SK-N-SH (cell line): Measurements from ENCODE around the gene NTM. TPM values are rescaled to one million over a fixed set of nuclear protein-coding genes. Genes with fewer than 3 reads are reported as not detected.

Experiments
- CTCF ChIA-PET: fragments of 300-600, 350-600 bp; formaldehyde crosslinking; extraction: SDS; loops from one replicate; lab custom pipeline; 2021; lab: Yijun Ruan, JAX
- POLR2A ChIA-PET: fragments of 350-600 bp; sonication (Branson Sonifier 250); formaldehyde crosslinking; extraction: SDS; loops from one replicate; lab custom pipeline; 2020; ENCODE audit warnings: antibody characterized with exemption, inconsistent platforms; lab: Yijun Ruan, JAX
- DNase-seq: peaks from one replicate; pipeline ENCODE4 v3.0.0; 2012
- H2AFZ ChIP-seq: fragments of 200-600 bp; sonication (generic); 2 replicates; pipeline ENCODE4 v1.8.1; 2016; ENCODE audit warnings: antibody characterized with exemption, mild to moderate bottlenecking, low read depth
- H3F3A ChIP-seq: fragments of 200-600 bp; sonication (generic); replicated peaks from 2 replicates; pipeline ENCODE3; 2016; ENCODE audit warnings: antibody characterized with exemption, mild to moderate bottlenecking; ENCODE audit not compliant: insufficient read depth
- H3K27ac ChIP-seq, 2 experiments: fragments of 200-500 bp in 1 of 2; fragments of 200-600 bp in 1 of 2; sonication (Bioruptor generic) in 1 of 2; sonication (generic), shearing (Covaris generic) in 1 of 2; 2 replicates each; pipeline versions ENCODE4 v1.5.1 to v1.6.1; 2014 to 2016; ENCODE audit warnings: low read depth in 2 of 2, inconsistent platforms in 1 of 2, low read length in 1 of 2, mild to moderate bottlenecking in 1 of 2, mixed read lengths in 1 of 2
- H3K27me3 ChIP-seq: fragments of 200-600 bp; sonication (generic), shearing (Covaris generic); 2 replicates; pipeline ENCODE4 v1.6.1; 2016; ENCODE audit warnings: mixed run types; ENCODE audit not compliant: insufficient read depth
- H3K36me3 ChIP-seq, 2 experiments: fragments of 200-500 bp in 1 of 2; fragments of 200-600 bp in 1 of 2; sonication (Bioruptor generic) in 1 of 2; sonication (generic) in 1 of 2; replicated peaks in 1 of 2; 2 replicates each; pipeline versions ENCODE3 to v1.5.1; 2014 to 2016; ENCODE audit warnings: low read length in 1 of 2, mild to moderate bottlenecking in 1 of 2; ENCODE audit not compliant: insufficient read depth in 2 of 2, control insufficient read depth in 1 of 2
- H3K4me1 ChIP-seq, 2 experiments: fragments of 200-500 bp in 1 of 2; fragments of 200-600 bp in 1 of 2; sonication (Bioruptor generic) in 1 of 2; sonication (generic), shearing (Covaris generic) in 1 of 2; 2 replicates each; pipeline versions ENCODE4 v1.5.1 to v1.6.1; 2014 to 2016; ENCODE audit warnings: low read depth in 1 of 2, low read length in 1 of 2, mixed run types in 1 of 2; ENCODE audit not compliant: insufficient read depth in 2 of 2, control insufficient read depth in 1 of 2
- H3K4me2 ChIP-seq: fragments of 200-600 bp; sonication (generic), shearing (Covaris generic); 2 replicates; pipeline ENCODE4 v1.6.1; 2017; ENCODE audit warnings: mixed run types
- H3K4me3 ChIP-seq, 2 experiments: fragments of 200-500 bp in 1 of 2; fragments of 200-600 bp in 1 of 2; sonication (Bioruptor generic) in 1 of 2; sonication (generic), shearing (Covaris generic) in 1 of 2; 2 replicates each; pipeline versions ENCODE4 v1.5.1 to v1.8.1; 2014 to 2016; ENCODE audit warnings: low read depth in 2 of 2, inconsistent platforms in 1 of 2, low read length in 1 of 2, mild to moderate bottlenecking in 1 of 2, mixed read lengths in 1 of 2, moderate library complexity in 1 of 2
- H3K79me2 ChIP-seq: fragments of 200-600 bp; sonication (generic); 2 replicates; pipeline ENCODE4 v1.8.1; 2017; ENCODE audit warnings: mild to moderate bottlenecking; ENCODE audit not compliant: insufficient read depth
- H3K9ac ChIP-seq: fragments of 200-600 bp; sonication (generic); 2 replicates; pipeline ENCODE4 v1.6.1; 2017; ENCODE audit warnings: mixed run types
- H3K9me2 ChIP-seq: fragments of 200-600 bp; sonication (generic); 2 replicates; pipeline ENCODE4 v1.6.1; 2017; ENCODE audit warnings: mixed run types
- H3K9me3 ChIP-seq: fragments of 200-600 bp; sonication (generic); 2 replicates; pipeline ENCODE4 v1.6.1; 2017; ENCODE audit warnings: mixed run types, mild to moderate bottlenecking, moderate library complexity
- H4K20me1 ChIP-seq: fragments of 200-600 bp; sonication (generic); 2 replicates; pipeline ENCODE4 v1.6.1; 2017; ENCODE audit warnings: mild to moderate bottlenecking, mixed run types; ENCODE audit not compliant: insufficient read depth
- ELF1 ChIP-seq: IDR thresholded peaks from 2 replicates; pipeline ENCODE4 v1.4.0; 2012
- FOXJ3 ChIP-seq: sonication (generic); formaldehyde crosslinking; IDR thresholded peaks from 2 replicates; pipeline ENCODE4 v1.5.1; 2020; ENCODE audit warnings: mild to moderate bottlenecking, missing genetic modification reagents
- NRF1 ChIP-seq: IDR thresholded peaks from 2 replicates; pipeline ENCODE4 v1.6.1; 2012; ENCODE audit warnings: low read depth, mild to moderate bottlenecking, low read length
- POLR2AphosphoS5 ChIP-seq: IDR thresholded peaks from 2 replicates; pipeline ENCODE4 v1.6.1; 2012; ENCODE audit warnings: low read depth, low read length
- RAD21 ChIP-seq: IDR thresholded peaks from 2 replicates; pipeline ENCODE4 v1.6.1; 2012; ENCODE audit warnings: mild to moderate bottlenecking, low read length
- RXRA ChIP-seq: IDR thresholded peaks from 2 replicates; pipeline ENCODE4 v1.4.0; 2012; ENCODE audit warnings: low read depth, mild to moderate bottlenecking, borderline replicate concordance
- TAF1 ChIP-seq: IDR thresholded peaks from 2 replicates; pipeline ENCODE4 v1.6.1; 2012; ENCODE audit warnings: low read depth, mild to moderate bottlenecking, low read length, moderate library complexity, borderline replicate concordance
- TEAD4 ChIP-seq: IDR thresholded peaks from 2 replicates; pipeline ENCODE4 v1.4.0; 2012; ENCODE audit warnings: mild to moderate bottlenecking, borderline replicate concordance; ENCODE audit not compliant: insufficient read depth
- YY1 ChIP-seq: IDR thresholded peaks from 2 replicates; pipeline ENCODE4 v1.4.0; 2012; ENCODE audit warnings: low read depth, mild to moderate bottlenecking
- WGBS: methylation state at CpG from one replicate; pipeline ENCODE4 v1.1.6; 2017; ENCODE audit warnings: low lambda C conversion rate; 5-methylcytosine and 5-hydroxymethylcytosine counted together
- polyA plus RNA-seq, 3 experiments: library from polyadenylated mRNA; depleted of rRNA; stranded (reverse); fragments of >200 nt; gene quantifications; 2 replicates each; pipeline ENCODE4 v1.2.3, GENCODE V29; 2012
- TF ChIP-seq, protein P1 (sequence below): IDR thresholded peaks from 2 replicates; pipeline ENCODE4 v1.4.0; 2012; ENCODE audit warnings: low read depth, borderline replicate concordance
- TF ChIP-seq, protein P2 (sequence below): IDR thresholded peaks from 2 replicates; pipeline ENCODE4 v1.4.0; 2012; ENCODE audit warnings: low read depth, borderline replicate concordance
- TF ChIP-seq, protein P3 (sequence below): IDR thresholded peaks from 2 replicates; pipeline ENCODE4 v1.6.1; 2012; ENCODE audit warnings: mild to moderate bottlenecking, low read depth, low read length, moderate library complexity
- TF ChIP-seq, protein P4 (sequence below): fragments of 200-600 bp; sonication (generic); IDR thresholded peaks from 2 replicates; pipeline ENCODE4 v1.6.1; 2017; ENCODE audit warnings: antibody characterized with exemption, mild to moderate bottlenecking, moderate library complexity
- TF ChIP-seq, protein P5 (sequence below): IDR thresholded peaks from 2 replicates; pipeline ENCODE4 v1.4.0; 2012; ENCODE audit warnings: low read depth

Gene NTM
- polyA plus RNA-seq, 1 of the 3 experiments (the other 2 are of a cell fraction): 20.0 TPM

DNA sequence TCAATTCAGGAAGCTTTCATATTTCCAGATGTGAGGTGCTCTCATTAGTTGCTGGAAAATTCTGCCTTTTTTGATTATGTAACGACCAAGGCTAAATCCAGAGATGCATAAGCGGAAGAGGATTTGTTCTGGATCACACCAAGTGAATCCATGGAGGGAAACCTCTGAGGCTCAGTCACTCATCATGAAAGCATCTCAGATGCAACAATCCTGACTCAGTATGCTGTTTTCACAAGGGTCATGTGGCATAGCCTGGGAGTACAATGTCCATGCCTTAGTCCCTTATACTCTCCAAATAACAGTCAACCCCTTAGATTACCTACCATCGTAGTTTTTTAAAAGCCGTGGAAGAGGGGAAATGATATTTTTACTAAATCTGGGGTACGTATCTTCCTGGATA is 445.6 kb downstream of the NTM start:
- ChIA-PET POLR2A (no interaction called here), CTCF (no interaction called here)
- H3K27me3 ChIP-seq: no peaks in the 10 kb centered on the region; the same call in 1 of the 2 replicates
- H4K20me1 ChIP-seq: no peaks in the 10 kb centered on the region
- no peak overlapping the region for H2AFZ ChIP-seq
- no peak overlapping the region for H3K4me3 ChIP-seq
- no peaks in the 10 kb centered on the region; a peak in 1 of 4 replicates for H3K4me1 ChIP-seq
- DNase-seq: no peak
- TF ChIP-seq RAD21 (no peak), RXRA (no peak), TAF1 (no peak), TEAD4 (no peak), YY1 (no peak), POLR2AphosphoS5 (no peak), ELF1 (no peak), FOXJ3 (CRISPR knock-in tag) (no peak), NRF1 (no peak)
- TF ChIP-seq, protein P1, sequence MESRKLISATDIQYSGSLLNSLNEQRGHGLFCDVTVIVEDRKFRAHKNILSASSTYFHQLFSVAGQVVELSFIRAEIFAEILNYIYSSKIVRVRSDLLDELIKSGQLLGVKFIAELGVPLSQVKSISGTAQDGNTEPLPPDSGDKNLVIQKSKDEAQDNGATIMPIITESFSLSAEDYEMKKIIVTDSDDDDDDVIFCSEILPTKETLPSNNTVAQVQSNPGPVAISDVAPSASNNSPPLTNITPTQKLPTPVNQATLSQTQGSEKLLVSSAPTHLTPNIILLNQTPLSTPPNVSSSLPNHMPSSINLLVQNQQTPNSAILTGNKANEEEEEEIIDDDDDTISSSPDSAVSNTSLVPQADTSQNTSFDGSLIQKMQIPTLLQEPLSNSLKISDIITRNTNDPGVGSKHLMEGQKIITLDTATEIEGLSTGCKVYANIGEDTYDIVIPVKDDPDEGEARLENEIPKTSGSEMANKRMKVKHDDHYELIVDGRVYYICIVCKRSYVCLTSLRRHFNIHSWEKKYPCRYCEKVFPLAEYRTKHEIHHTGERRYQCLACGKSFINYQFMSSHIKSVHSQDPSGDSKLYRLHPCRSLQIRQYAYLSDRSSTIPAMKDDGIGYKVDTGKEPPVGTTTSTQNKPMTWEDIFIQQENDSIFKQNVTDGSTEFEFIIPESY: no peak
- TF ChIP-seq, protein P2, sequence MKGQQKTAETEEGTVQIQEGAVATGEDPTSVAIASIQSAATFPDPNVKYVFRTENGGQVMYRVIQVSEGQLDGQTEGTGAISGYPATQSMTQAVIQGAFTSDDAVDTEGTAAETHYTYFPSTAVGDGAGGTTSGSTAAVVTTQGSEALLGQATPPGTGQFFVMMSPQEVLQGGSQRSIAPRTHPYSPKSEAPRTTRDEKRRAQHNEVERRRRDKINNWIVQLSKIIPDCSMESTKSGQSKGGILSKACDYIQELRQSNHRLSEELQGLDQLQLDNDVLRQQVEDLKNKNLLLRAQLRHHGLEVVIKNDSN: no peak
- TF ChIP-seq, protein P3, sequence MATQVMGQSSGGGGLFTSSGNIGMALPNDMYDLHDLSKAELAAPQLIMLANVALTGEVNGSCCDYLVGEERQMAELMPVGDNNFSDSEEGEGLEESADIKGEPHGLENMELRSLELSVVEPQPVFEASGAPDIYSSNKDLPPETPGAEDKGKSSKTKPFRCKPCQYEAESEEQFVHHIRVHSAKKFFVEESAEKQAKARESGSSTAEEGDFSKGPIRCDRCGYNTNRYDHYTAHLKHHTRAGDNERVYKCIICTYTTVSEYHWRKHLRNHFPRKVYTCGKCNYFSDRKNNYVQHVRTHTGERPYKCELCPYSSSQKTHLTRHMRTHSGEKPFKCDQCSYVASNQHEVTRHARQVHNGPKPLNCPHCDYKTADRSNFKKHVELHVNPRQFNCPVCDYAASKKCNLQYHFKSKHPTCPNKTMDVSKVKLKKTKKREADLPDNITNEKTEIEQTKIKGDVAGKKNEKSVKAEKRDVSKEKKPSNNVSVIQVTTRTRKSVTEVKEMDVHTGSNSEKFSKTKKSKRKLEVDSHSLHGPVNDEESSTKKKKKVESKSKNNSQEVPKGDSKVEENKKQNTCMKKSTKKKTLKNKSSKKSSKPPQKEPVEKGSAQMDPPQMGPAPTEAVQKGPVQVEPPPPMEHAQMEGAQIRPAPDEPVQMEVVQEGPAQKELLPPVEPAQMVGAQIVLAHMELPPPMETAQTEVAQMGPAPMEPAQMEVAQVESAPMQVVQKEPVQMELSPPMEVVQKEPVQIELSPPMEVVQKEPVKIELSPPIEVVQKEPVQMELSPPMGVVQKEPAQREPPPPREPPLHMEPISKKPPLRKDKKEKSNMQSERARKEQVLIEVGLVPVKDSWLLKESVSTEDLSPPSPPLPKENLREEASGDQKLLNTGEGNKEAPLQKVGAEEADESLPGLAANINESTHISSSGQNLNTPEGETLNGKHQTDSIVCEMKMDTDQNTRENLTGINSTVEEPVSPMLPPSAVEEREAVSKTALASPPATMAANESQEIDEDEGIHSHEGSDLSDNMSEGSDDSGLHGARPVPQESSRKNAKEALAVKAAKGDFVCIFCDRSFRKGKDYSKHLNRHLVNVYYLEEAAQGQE: no peak
- TF ChIP-seq, protein P4, sequence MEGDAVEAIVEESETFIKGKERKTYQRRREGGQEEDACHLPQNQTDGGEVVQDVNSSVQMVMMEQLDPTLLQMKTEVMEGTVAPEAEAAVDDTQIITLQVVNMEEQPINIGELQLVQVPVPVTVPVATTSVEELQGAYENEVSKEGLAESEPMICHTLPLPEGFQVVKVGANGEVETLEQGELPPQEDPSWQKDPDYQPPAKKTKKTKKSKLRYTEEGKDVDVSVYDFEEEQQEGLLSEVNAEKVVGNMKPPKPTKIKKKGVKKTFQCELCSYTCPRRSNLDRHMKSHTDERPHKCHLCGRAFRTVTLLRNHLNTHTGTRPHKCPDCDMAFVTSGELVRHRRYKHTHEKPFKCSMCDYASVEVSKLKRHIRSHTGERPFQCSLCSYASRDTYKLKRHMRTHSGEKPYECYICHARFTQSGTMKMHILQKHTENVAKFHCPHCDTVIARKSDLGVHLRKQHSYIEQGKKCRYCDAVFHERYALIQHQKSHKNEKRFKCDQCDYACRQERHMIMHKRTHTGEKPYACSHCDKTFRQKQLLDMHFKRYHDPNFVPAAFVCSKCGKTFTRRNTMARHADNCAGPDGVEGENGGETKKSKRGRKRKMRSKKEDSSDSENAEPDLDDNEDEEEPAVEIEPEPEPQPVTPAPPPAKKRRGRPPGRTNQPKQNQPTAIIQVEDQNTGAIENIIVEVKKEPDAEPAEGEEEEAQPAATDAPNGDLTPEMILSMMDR: no peak
- TF ChIP-seq, protein P5, sequence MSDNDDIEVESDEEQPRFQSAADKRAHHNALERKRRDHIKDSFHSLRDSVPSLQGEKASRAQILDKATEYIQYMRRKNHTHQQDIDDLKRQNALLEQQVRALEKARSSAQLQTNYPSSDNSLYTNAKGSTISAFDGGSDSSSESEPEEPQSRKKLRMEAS: no peak
- no peaks in the 10 kb centered on the region for H3K9me2 ChIP-seq
- WGBS: 74% methylated on average over 5 of the region's 5 CpGs
- no peaks in the 10 kb centered on the region for H3K79me2 ChIP-seq
- no peaks in the 10 kb centered on the region for H3K9me3 ChIP-seq
- no peaks in the 10 kb centered on the region for H3K36me3 ChIP-seq
- no peaks in the 10 kb centered on the region for H3F3A ChIP-seq
- no peak overlapping the region for H3K9ac ChIP-seq
- H3K4me2 ChIP-seq: no peak overlapping the region
- no peak overlapping the region for H3K27ac ChIP-seq
